ENCODE measurements around the gene KLHL25.

The KLHL25 gene

GRCh38 chr15:85717212-85717611 is 77.5 kb downstream of the KLHL25 start:
- no peak for DNase-seq (ENCODE audit: low spot score)

DNA sequence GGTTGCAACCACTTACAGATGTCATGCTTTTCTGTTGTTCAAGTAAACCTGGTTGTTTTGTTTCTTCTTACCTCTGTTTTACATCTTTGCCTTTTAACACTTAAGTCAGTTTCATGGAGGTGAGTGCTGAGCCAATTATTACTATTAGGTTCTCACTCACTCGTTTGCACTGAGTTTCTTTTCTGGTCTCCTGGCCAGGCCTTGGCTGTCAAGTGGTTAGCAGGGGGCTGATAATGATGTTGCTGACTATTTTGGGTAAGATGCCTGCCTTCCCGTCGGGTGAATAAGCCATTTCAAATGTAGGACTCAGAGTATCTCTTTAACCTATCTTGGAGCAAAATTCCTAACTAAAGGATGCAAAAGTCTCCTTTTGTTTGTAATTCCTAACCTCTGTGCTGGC is 78.5 kb downstream of the KLHL25 start:
- DNase-seq (ENCODE audit: low spot score): no peak

DNA sequence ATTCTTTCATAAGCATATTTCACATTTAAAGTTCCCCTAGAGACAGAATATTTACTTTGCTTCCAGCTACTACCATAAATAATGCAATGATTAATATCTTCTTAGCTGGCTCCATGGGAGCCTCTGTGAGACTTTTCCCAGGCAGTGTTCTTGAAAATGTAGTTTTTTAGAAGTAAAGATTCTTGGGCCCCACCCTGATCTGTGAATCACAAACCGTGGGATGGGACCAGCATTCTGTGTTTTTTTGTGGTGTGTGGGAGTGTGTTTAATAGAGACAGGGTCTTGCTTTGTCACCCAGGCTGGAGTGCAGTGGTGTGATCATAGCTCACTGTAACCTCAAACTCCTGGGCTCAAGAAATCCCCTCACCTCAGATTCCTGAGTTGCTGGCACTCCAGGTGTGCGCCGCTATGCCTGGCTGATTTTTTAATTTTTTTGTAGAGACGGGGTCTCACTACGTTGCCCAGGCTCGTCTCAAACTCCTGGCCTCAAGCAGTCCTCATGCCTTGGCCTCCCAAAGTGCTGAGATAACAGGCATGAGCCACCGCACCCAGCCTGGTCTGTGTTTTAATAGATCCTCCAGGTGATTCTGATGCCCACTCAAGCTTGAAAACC is 83.0 kb downstream of the KLHL25 start:
- no peak for DNase-seq (ENCODE audit: low spot score)

DNA sequence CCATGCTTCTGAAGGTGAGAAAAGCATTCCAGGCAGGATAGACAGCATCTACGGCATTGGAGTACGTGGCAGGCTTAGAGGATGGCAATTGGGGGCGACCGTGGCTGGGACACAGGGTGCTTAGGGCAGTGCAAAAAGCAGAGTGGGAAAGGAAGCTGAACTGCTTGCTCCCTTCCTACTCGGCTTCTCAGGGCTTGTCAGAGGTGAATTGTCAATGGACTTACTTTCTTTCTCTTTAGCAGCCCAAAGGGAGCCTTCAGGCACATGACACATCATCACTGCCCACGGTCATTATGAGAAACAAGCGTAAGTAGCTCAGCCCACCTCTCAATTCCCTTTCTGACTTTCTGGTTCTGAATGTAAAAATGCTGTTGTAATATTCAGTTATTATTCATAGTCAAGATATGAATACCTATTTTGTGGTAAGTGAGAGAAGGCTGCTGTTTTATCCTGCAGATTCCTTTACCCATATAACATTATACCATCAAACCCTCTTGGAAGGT is 84.3 kb downstream of the KLHL25 start:
- no peak for DNase-seq (ENCODE audit: low spot score)

Small RNA genes within 50 kb of the gene (small RNA-seq; reads per million reads assigned to genes)
- 0 reads per million in 2 experiments for gene AC021739.1
- 0.66 to 2.2 reads per million in 2 experiments for gene MIR1276
- gene MIR548AP: 0 reads per million in 2 experiments
- 0 reads per million in 2 experiments for gene RNU6-231P

All from SK-N-DZ (cell line).